Lower lobe of right lung (tissue), 2 donors: Measurements from ENCODE around the gene KPNA3. TPM values are rescaled to one million over a fixed set of nuclear protein-coding genes. Genes with fewer than 3 reads are reported as not detected.

Source experiments
- ATAC-seq, 2 donors: fragments of 200-7000 bp; cut with Tn5 transposase; one replicate each; pipeline ENCODE4 v1.9.1; 2020 to 2022; ENCODE audit warnings: mild to moderate bottlenecking in 2 of 2, moderate library complexity in 2 of 2
- DNase-seq: peaks from one replicate; pipeline ENCODE4 v3.0.0-alpha.2; 2020
- H3K27ac ChIP-seq: fragments of 200-600 bp; one replicate; pipeline ENCODE4 v1.8.0; 2022
- H3K27me3 ChIP-seq: fragments of 200-600 bp; one replicate; pipeline ENCODE4 v1.8.0; 2022; ENCODE audit warnings: low read depth
- H3K36me3 ChIP-seq: fragments of 200-600 bp; one replicate; pipeline ENCODE4 v1.8.0; 2022; ENCODE audit warnings: mild to moderate bottlenecking
- H3K4me1 ChIP-seq: fragments of 200-600 bp; one replicate; pipeline ENCODE4 v1.8.0; 2022
- H3K4me3 ChIP-seq: fragments of 200-600 bp; one replicate; pipeline ENCODE4 v1.8.0; 2022; ENCODE audit warnings: mild to moderate bottlenecking
- H3K9me3 ChIP-seq: fragments of 200-600 bp; one replicate; pipeline ENCODE4 v1.8.0; 2022
- CTCF ChIP-seq: fragments of 200-600 bp; IDR thresholded peaks from one replicate; pipeline ENCODE4 v1.8.0; 2022; ENCODE audit warnings: antibody characterized with exemption, mild to moderate bottlenecking
- intact Hi-C: fragments of 100-400 bp; cut with DNase I; formaldehyde crosslinking; loops from one replicate; pipeline ENCODE4 v1.11.0; 2022
- total RNA-seq: library from RNA; stranded (reverse); fragmentation: NEBNext Ultra II Directional; extraction: Animal tissue kit (Norgen Biotek cat#: 25700); gene quantifications from one replicate; pipeline ENCODE4 v1.2.1, GENCODE V29; 2021
- donor health status: DM: no; HTN: yes; CAD: no; lungs with severe emphysema.

Gene KPNA3
- total RNA-seq, 1 donor from 2014 or later = 31.9 TPM

- Histone ChIP-seq H3K27me3 (no peaks in the 10 kb centered on the region), H3K27ac (no peak overlapping the region), H3K4me3 (no peak overlapping the region), H3K36me3 (no peaks in the 10 kb centered on the region), H3K4me1 (peaks cover 16% of the 10 kb centered on the region), H3K9me3 (no peaks in the 10 kb centered on the region)
- DNase-seq (no peak), ATAC-seq (no peak)
- TF ChIP-seq CTCF = no peak
- intact Hi-C loops = no loop called here
Observed at GRCh38 chr13:49694446-49694845, 98.0 kb downstream of the KPNA3 start.

DNA sequence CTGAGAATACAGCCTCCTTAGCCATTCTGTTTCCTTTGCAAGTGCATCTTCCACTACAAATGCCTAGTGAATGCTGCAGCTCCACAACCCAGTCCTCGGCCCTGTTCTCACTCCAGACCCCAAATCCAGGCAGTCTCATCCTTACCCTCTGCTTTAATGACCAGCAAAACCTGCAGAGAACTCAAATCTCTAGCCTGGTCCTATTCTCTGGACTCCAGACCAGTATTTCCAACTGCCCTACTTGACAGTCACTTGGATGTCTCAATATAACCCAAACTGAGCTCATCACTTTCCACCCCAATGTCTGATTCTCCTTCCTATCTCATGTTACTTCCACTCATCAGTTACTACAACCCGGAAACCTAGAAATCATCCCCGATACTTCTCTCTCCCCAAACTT is 98.6 kb downstream of the KPNA3 start:
- H3K9me3 ChIP-seq = no peaks in the 10 kb centered on the region
- peaks cover 20% of the 10 kb centered on the region for H3K4me1 ChIP-seq
- no peaks in the 10 kb centered on the region for H3K36me3 ChIP-seq
- TF ChIP-seq CTCF = no peak
- ATAC-seq (no peak), DNase-seq (no peak)
- H3K4me3 ChIP-seq = no peak overlapping the region
- no peaks in the 10 kb centered on the region for H3K27me3 ChIP-seq
- intact Hi-C loops = no loop called here
- H3K27ac ChIP-seq = no peak overlapping the region

DNA sequence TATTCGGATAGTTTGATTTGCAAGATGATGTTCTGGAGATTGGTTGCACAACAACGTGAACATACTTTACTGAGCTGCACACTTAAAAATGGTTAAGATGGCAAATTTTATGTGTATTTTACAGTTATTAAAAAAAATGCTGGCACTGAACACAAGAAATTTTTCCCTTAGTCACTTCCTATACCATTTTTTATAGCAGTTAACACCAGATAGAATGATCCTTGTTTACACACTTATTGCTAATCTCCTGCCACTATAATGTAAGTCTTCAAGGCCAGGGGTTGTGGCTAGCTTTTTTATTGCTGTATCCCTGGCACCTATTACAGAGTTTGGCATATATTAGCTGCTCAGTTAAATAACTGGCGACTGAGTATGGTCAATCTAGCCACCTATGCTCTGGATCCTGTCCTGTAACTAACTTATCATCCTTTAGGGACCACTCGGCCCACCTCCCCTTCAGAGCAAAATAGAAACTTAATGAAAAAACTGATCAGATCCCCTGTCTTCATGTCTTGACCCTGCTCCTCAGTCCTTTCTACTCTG is 99.2 kb downstream of the KPNA3 start:
- H3K4me1 ChIP-seq = peaks cover 20% of the 10 kb centered on the region
- ATAC-seq (no peak), DNase-seq (no peak)
- no peak for TF ChIP-seq CTCF
- intact Hi-C loops = no loop called here
- no peaks in the 10 kb centered on the region for H3K27me3 ChIP-seq
- H3K36me3 ChIP-seq = no peaks in the 10 kb centered on the region
- no peak overlapping the region for H3K4me3 ChIP-seq
- no peak overlapping the region for H3K27ac ChIP-seq
- H3K9me3 ChIP-seq = no peaks in the 10 kb centered on the region

GRCh38 chr13:49690995-49691784 is 101.3 kb downstream of the KPNA3 start, which contains the start of gene EBPL:
EBPL (minus strand) TSS chr13:49691486; CDS start chr13:49691424, 62 bp downstream.
- Histone ChIP-seq H3K27me3 (no peaks in the 10 kb centered on the region), H3K27ac (peak within 1 kb of the TSS; percentile 84), H3K36me3 (no peaks in the 10 kb centered on the region), H3K4me3 (peak within 1 kb of the TSS; percentile 89), H3K9me3 (no peaks in the 10 kb centered on the region), H3K4me1 (peaks cover 20% of the 10 kb centered on the region)
- DNase-seq (peak; percentile 95), ATAC-seq (peak; percentile 97 to 98)
- intact Hi-C loops = no loop called here
- TF ChIP-seq CTCF = no peak

- Histone ChIP-seq H3K9me3 (no peaks in the 10 kb centered on the region), H3K4me1 (peaks cover 20% of the 10 kb centered on the region), H3K27ac (peak overlapping the region; percentile 84), H3K36me3 (no peaks in the 10 kb centered on the region), H3K27me3 (no peaks in the 10 kb centered on the region), H3K4me3 (peak overlapping the region; percentile 89)
- no peak for TF ChIP-seq CTCF
- intact Hi-C loops = no loop called here
- ATAC-seq (peak; percentile 3 to 36), DNase-seq (no peak)
Observed at GRCh38 chr13:49690133-49690994, 102.1 kb downstream of the KPNA3 start.
